C4-2B (cell line): ENCODE results near the gene SHISAL2A.
"Not testable (repeated sequence)": the region's sequence is repeated elsewhere in the genome, so short reads cannot be mapped to it uniquely, and the experiment has no call there.

Source experiments
- H3K27ac ChIP-seq: fragments of 450-650 bp; 2 replicates; pipeline ENCODE4 v1.5.1; 2017
- ZFX ChIP-seq: fragments of 450-650 bp; IDR thresholded peaks from 2 replicates; pipeline ENCODE4 v1.6.1; 2017
- TF ChIP-seq, protein P1 (sequence below): fragments of 450-650 bp; conservative IDR thresholded peaks from 2 replicates; pipeline ENCODE4 v1.5.1; 2017; ENCODE audit warnings: mild to moderate bottlenecking

SHISAL2A gene

DNA sequence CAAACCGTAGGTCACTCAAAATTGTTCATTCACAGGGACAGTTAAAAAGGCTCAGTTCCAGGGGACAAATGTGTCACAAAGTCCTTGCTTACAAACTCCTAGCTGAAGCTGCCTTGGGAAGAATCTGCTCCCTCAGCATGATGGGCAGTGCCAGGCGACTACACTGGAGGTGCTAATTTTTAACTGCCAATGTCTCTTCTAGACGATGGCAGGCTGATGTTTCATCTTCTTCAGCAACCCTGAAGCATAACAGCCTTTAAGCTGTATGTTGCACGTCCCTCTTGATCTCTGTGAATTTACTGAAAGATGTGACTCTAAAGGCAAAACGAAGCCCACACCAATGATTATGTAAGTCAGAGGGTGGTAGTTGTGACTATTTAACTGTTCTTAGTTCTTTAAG, 53.9 kb downstream of the SHISAL2A start:
- H3K27ac ChIP-seq: no peak overlapping the region
- TF ChIP-seq ZFX: no peak
- TF ChIP-seq, protein P1, sequence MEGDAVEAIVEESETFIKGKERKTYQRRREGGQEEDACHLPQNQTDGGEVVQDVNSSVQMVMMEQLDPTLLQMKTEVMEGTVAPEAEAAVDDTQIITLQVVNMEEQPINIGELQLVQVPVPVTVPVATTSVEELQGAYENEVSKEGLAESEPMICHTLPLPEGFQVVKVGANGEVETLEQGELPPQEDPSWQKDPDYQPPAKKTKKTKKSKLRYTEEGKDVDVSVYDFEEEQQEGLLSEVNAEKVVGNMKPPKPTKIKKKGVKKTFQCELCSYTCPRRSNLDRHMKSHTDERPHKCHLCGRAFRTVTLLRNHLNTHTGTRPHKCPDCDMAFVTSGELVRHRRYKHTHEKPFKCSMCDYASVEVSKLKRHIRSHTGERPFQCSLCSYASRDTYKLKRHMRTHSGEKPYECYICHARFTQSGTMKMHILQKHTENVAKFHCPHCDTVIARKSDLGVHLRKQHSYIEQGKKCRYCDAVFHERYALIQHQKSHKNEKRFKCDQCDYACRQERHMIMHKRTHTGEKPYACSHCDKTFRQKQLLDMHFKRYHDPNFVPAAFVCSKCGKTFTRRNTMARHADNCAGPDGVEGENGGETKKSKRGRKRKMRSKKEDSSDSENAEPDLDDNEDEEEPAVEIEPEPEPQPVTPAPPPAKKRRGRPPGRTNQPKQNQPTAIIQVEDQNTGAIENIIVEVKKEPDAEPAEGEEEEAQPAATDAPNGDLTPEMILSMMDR: no peak

GRCh38 chr1:52691821-52692220, 58.9 kb downstream of the SHISAL2A start:
- TF ChIP-seq, protein P1: no peak
- TF ChIP-seq ZFX: no peak
- no peak overlapping the region for H3K27ac ChIP-seq

DNA sequence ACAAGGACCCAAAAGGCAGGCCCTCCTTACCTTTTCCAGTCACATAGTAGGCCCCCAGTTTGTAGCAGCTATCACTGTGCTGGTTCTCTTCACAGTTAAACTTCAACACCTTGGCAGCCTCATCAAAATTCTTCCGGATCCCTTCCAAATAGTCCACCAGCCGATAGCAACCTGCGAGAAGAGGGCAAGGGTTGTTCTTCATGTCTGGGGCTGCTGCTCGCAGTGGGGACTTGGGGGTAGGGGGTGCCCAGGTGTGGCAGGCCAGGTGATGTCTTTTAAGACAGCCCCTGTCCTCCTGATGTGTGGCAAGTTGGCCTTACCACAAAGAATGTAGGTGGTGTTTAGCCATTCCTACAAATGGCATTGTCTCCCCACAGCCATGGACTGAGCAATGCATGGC, 59.7 kb downstream of the SHISAL2A start:
- no peak for TF ChIP-seq ZFX
- TF ChIP-seq, protein P1: no peak
- no peak overlapping the region for H3K27ac ChIP-seq

DNA sequence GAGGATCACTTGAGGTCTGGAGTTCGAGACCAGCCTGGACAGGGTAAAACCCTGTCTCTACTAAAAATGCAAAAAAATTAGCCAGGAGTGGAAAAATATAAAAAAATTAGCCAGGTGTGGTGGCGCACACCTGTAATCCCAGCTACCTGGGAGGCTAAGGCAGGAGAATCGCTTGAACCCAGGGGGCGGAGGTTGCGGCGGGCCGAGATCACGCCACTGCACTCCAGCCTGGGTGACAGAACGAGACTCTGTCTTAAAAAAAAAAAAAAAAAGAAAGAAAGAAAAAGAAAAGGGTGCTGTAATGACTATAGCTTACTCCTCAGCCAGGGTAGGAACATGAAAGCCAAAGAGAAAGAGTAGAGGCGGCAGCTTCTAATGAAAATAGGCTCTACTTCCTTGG, 60.4 kb downstream of the SHISAL2A start:
- not testable (repeated sequence) for H3K27ac ChIP-seq

- H3K27ac ChIP-seq: no peak overlapping the region
- TF ChIP-seq, protein P1: no peak
- TF ChIP-seq ZFX: no peak
Observed at GRCh38 chr1:52693843-52694242, 60.9 kb downstream of the SHISAL2A start.

DNA sequence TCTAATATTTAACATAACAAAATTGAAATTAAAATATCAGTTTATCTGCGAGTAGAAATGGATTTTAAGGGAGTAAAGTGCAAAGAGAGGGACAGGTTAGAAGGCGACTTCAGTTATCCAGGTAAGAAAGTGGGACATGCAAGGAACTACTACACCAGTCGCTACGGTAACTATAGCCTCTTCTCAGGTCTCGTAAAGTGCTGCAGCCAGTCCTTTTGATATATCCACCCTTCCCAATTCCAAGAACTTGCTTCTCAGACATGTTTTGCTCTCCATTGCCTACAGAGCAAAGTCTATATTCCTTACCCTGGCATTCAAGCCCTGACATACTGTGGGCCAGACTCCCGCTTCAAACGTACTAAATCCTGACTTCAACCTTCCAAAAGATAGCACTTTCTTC, 62.7 kb downstream of the SHISAL2A start:
- TF ChIP-seq, protein P1: no peak
- TF ChIP-seq ZFX: no peak
- no peak overlapping the region for H3K27ac ChIP-seq

DNA sequence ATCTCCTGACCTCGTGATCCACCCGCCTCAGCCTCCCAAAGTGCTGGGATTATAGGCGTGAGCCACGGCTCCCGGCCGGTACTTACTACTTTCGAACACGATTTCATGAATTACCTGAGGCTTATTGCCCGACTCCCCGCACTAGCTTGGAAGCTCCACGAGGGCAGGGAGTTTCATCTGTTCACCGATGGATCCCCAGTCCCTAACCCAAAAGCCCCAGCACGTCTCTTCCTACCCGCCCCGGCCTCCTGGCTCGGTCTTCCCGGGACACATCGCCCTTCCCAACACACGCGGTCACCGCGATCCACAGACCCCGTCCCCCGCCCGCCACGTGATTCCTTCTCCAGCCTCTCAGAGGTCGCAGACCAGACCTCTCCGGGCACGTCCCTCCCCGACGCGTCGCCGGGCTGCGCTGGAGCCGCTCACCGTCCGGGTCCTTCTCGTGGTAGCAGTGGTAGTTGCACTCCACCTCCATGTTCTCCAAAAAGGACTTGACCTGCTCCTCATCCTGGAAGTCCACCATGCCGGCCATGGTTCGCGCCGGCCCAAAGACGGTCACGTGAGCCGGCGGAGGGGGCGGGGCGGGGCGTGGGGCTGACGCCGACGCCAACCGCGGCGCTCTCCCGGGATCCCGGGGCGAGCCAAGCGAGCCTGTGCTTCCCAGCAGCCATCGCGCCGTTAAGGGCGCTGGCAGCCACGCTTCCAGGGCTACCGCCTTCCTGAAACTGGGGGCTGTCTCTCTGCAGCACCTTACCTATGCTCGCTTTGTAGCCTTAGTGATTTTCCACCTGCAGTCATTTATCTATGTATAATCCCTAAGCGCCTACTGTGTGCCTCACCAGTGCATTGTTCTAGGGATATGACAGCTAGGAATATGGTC, 65.1 kb downstream of the SHISAL2A start, which contains the start of gene COA7:
COA7 (minus strand) TSS at position 553 of the 880 bp plus-strand sequence; CDS start at position 532, 21 bp downstream.
- H3K27ac ChIP-seq: peak within 1 kb of the TSS; percentile 87
- TF ChIP-seq ZFX: no peak
- TF ChIP-seq, protein P1: no peak
